Measurements from ENCODE around the gene CTBS.
A peak's percentile ranks its signal among the peaks of the same experiment; 100 is the strongest.
"Not testable (repeated sequence)": the region's sequence is repeated elsewhere in the genome, so short reads cannot be mapped to it uniquely, and the experiment has no call there.

CTBS gene

DNA sequence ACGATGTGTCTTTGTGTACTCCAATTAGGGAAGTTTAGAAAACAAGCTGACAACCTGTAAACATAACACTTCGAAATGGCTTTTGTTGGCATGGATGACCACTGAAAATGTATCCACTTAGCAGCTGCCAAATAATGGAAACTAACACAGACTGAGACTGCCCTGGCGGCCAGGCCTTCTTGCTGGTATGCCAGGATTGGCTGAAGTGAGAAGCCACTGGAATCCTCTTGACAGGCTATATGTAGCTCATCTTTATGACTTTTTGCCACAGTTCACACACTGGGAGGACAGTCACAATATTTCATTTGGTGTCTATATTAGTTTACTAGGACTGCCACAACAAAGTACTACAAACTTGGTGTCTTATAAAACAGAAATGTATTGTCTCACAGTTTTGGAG is 12.9 kb upstream of the CTBS start:
- DNase-seq, result no peak

DNA sequence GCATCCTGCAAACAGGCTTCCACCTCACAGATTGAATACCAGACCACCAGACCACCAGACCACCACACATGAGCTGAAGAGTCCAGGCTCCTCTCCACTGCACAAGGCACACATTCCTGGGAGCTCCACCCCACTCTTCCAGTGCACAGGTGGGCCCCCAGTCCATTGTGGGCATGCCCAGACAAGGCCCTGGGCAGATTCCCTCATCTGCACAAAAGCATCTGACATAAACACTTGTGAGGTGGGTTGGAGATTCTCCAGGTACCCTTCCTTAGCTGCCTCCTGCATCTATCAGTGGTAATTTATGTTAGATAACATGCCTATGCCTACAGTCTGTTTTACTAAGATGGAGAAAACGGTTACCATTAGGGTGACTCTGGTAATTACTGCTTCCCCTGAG is 11.6 kb upstream of the CTBS start:
- no peak for DNase-seq

DNA sequence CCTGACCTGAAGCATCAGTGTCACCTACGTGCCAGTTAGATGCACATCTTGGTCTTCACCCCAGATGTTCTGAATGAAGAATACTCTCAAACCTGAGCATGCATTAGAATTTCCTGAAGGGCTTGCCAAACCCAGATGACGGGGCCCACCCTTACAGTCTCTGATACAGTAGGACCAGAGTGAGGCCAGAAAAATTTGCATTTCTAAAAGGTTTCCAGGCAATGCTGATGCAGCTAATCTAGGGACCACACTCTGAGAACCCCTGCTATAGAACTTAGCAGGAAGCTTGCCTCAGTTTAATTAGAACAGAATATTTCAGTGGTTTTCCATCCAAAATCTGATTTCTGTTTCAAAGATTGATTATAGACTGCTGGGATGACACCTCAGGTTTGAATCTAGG is 9.9 kb upstream of the CTBS start:
- DNase-seq, result no peak

DNA sequence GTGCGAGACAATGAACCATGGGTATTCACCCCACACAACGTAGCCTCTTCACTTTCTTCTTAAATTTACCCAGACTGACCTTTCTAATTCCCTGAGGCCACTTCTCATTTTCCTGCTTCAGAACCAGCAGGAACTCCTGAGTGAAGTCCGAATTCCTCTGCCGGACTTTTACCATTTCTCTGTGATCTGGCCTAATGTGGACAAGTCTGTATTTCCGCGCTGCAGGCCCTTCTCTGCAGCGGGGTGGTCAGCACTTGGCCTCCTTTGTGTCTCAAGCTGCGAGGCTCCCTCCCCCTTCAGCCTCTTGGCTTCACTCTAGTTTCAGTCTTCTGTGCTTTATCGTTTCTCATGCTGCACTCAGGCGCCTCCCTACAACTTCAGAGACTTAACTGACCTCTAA is 9.4 kb upstream of the CTBS start:
- DNase-seq, result peak; percentile 44

DNA sequence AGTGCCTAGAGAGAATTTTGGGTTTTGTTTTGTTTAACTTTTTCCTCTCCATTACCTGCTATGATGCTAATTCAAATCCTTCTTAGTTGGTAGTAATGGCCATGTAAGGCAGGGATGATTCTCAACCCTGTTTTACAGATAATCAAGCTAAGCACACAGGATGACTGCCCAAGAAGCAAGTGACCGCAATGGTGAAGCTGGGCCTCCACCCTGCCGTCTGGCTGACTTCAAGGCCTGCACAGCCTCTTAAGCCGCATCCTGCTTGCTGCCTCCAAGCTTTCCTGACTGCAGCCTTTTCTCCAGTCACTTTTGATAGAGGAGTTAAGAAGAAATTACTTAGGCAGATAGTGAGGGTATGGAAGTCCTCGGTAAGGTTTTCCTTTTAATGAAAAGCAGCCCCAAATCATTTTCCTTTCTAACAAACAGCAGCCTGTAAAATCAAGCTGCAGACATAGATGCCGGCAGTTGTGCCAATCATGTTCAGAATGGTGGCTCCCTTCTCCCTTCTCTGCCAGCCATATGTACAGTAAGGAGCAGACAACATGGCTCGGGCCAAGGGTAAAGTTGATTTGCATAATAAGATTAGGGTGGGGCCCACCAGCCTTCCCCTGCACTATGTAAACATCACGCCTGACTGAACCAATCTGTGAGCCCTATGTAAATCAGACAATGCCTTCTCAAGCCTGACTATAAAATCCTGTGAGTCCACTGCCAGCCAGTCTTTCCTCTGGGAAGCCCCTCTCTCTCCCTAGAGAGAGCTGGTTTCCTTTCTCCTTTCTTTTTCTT is 8.8 kb upstream of the CTBS start:
- peak; percentile 46 for DNase-seq

DNA sequence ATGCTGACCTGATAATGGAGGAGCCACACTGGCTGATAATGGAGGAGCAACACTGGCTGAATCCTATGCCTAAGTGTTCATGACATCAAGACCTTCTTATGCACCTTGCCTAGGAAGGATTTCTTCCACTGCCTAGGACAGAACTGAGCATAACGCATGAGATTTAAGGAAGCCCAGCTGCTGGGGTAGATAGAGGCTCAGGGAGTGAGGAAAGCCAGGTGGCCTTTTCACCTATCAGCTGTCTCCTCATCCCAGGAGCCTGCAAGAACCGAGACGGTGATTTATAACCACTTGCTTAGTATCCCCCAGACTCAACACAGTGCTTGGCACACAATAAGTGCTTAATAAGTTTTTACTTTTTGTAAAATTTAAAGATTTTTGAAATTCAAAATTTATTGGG is 7.4 kb upstream of the CTBS start:
- DNase-seq, result no peak

DNA sequence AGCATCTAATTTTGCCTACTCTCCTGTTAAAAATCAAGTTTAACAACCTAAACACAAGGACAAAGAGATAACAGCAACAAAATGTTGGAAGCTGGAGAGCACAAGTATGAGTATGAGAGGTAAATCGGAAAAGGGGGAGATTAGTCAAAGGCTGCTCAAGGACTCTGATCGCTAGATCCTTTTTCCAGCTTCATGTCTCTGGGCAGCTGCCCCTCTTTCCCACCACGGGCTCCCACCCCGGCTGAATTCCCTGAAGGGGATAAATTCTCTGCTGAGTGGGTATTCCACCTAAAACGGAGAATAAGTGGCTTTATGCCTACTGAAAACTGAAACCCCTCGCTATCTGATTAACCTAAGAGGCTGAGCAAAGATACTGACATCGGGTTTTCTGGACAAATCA is 696 bp upstream of the CTBS start:
- no peak for DNase-seq

DNA sequence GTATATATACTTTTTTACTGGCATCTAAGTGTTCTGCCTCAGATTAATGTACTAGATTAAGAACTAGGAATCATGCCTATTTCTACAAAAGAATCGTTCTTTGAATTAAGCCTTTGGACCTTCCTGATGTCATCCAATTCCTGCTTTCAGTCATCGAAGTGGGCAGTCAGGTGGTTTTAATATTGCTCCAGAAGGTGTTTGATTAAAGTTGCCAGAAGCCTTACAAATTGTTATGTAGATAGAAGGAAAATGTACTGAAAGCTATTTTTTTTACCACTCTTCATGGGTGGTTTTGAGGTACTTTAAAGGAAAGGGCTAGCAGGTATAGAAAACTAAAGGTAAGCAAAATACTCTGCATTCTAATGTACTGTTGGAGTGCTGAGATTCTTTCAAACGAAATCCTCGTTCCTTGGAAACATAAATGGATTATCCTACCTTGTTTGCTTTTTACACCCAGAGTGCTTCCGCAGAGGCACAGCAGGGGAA is 716 bp downstream of the CTBS start:
- no peak for DNase-seq

DNA sequence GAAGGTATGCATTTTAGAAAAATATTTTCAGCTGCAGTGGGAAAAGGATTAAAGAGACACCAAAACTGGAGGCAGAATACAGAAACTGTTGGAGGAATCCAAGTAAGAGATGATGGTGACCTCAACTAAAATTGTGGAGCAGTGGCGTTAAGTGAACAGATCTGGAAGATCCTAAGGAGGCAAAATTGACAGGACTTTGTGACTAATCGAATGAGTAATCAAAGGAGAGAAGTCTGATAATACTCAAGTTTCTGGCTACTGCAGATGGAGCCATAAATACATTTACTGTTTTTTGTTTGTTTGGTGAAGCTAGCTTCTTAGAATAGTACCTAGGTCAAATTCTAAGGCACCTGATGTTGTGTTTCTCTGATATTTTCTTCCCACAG is 3.1 kb downstream of the CTBS start:
- DNase-seq, result no peak

DNA sequence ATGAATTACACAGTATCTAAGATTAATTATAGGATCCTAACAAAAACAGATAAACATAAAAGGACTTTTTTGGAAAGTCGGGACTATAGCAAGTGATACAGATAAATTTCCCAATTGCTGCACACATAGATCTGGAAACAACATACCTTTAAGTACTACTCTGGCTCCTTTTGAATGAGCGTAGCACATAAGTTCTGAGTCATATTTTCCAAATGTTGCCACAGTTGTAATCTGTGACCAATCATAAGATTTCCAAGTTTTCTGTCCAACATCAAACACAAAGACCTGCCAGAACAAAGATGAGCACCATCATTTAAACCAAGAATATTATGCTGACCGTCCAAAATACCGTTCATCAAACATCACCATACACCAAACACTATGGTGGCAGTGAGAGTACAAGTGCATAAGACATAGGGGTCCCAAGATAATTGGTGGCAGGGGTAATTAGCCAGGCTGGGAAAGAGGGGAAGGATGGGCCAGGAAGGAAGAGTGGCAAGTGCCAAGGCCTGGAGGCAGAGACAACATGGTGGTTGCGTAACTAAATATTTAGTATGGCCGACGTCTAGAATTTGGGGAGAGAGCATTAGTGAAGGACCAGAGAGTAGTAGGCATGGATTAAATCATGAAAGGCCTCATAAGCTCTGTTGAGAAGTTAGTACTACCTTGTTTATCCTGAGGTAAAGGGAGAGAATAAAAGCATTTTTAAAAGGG is 3.6 kb downstream of the CTBS start:
- no peak for DNase-seq

DNA sequence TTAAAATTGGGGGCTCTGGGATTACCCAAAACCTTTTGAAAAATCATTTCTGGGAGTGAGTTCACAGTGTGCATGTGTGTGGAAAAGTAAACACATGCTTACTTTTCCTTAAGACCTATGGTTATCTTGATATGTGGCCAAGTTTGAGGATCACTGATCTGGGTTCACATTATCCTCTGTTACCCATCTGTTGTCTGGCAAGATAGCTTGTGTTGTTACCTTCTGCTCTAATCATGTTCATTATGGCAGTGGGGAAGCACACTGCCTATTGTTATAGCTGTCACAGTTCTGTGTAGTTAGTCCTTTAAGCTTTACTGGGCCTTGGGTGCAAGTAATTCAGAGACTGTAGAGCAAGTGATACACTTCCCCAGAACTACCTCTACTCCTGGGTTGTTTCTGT is 5.0 kb downstream of the CTBS start:
- no peak for DNase-seq

DNA sequence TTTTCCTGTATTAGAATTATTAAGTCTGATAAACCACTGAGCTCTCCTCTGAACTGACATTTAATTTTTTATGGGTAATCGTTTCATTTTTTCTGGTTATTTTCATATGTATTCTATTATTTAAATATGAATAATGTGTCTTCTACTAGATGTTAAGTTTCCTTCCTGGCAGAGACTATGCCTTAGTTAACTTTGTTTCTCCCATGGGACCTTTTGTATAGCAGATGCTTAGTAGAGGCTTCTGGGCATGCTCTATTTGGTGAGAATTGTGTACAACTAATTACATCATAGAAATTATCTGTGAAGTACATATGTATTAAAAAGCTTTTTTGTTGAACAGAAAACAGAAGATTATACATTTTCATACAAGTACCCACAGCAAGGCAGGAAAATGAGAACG is 23.4 kb downstream of the CTBS start:
- no peak for DNase-seq

DNA sequence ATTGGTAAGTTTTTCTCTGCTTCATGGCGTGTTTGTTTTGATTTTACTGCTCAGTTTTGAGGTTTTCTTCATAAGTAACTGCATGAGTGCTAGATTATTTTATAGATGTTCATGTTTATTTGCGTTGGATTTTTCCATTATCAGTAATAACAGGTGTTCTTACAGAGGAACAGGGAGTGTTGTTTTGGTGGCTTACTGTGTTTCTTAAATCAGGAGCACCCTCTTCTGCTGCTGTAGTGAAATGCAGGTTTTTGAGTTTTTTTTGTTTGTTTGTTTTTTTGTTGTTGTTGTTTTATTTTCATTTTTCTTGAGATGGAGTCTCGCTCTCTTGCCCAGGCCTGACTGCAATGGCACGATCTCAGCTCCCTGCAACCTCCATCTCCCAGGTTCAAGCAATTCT is 32.6 kb downstream of the CTBS start:
- DNase-seq, result no peak

DNA sequence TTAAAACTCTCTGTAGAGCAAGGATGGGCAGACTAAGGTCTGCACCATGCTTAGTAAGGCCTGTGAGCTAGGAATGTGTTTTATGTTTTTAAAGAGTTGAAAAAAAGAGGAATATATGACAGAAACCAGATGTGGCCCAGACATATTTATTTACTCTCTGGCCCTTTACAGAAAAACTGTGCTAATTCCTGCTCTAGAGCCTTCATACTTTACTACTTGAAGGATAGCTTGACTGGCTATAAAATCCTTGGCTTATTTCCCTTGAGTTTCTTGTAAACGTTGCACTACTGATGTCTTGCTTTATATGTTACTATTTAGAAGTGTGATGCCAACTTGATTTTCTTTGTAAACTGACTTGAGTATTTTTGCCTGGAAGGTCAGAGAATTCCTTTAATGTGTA is 33.5 kb downstream of the CTBS start:
- DNase-seq, result peak; percentile 1

DNA sequence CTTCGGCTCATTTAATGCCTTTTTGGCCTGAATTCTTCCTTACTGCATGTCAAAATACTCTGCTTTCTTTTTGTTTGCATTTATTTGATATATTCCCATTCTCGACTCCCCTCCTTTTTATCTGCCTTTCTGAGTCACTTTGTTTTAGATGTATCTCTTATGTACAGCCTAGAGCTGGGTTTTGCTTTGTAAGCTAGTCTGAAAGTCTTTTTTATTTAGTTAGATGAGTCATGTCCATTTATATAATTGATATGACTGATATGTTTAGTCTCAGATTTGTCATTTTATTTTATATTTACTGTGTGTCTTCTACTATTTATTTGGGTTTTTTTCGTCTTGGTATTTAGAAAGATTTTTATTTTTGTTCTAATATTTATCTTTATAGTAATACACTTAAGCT is 34.3 kb downstream of the CTBS start:
- DNase-seq, result no peak

DNA sequence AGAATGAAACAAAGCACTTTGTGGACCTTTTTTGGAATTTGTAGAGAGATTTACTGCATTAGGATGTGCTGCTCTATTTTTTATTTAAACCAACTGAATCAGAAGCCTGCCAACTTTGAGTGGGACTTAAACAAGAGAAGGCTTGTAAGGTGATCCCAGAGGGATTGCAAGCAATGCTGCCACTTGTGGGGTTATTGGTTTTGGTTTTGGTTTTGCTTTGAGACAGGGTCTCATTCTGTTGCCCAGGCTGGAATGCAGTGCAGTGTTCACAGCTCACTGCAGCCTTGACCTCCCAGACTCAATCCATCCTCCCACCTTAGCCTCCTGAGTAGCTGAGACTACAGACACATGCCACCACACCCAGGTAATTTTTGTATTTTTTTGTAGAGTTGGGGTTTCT is 35.6 kb downstream of the CTBS start:
- no peak for DNase-seq

DNA sequence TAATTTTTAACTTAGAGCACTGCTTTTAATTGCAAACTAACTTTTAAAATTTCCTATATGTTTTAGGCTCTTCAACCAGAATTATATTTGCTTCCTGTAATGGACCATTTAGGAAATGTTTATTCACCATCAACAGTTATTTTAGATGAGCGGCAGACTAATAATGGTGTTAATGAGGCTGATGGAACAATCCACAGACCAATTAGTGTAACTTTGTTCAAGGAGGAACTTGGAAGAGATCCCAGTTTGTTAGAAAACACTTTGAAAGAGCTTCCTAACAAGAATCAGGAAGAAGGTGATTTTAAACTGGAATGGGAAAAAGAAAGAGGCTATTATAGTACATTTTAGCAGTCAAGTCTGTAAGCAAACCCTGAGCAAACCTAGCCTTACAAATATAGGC is 48.5 kb downstream of the CTBS start:
- no peak for DNase-seq

DNA sequence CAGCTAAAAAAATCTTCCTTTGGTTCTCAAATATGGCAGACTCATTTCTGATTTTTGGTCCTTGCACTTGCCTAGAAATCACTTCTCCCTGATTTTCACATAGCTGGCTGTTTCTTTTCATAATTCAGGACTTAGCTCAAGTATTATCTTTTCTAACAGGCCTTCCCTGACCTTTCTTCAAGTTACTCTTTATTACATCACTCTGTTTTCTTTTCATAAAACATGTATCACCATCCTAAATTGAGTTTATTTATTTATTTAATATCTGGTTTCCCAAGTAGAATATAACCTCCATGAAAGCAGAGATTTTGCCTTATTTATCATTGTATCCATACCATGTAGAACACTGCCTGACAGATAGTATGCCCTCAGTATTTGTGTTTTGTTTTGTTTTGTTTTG is 49.6 kb downstream of the CTBS start:
- no peak for DNase-seq

DNA sequence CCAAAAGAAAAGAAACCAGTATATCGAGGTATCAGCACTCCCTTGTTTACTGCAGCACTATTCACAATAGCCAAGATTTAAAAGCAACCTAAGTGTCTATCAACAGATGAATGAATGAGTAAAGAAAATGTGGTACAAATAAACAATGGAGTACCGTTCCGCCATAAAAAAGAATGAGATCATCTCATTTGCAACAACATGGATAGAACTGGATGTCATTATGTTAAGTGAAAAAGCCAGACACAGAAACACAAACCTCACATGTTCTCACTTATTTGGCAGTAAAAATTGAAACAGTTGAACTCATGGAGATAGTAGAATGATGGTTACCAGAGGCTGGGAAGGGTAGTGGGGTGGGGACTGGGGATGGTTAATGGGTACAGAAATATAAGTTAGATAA is 63.6 kb downstream of the CTBS start:
- no peak for DNase-seq

DNA sequence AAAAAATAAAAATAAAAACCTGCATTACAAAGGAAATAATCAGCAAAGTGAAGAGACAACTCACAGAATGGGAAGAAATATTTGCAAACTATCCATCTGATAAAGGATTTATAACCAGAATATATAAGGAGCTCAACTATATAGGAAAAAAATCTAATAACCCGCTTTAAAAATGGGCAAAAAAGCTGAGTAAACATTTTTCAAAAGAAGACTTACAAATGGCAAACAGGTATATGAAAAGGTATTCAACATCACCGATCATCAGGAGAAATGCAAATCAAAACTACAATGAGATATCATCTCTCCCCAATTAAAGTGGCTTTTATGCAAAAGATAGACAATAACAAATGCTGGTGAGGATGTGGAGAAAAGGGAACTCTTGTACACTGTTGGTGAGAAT is 64.1 kb downstream of the CTBS start:
- DNase-seq, result no peak

DNA sequence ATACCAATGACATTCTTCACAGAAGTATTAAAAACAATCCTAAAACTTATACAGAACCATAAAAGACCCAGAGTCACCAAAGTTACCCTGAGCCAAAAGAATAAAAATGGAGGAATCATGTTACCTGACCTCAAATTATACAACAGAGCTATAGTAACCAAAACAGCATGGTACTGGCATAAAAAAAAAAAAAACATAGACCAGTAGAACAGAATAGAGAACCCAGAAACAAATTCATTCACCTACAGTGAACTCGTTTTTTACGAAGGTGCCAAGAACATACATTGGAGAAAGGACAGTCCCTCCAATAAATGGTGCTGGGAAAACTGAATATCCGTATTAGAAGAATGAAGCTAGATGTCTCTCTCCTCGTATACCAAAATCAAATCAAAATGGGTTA is 65.2 kb downstream of the CTBS start:
- DNase-seq, result no peak

DNA sequence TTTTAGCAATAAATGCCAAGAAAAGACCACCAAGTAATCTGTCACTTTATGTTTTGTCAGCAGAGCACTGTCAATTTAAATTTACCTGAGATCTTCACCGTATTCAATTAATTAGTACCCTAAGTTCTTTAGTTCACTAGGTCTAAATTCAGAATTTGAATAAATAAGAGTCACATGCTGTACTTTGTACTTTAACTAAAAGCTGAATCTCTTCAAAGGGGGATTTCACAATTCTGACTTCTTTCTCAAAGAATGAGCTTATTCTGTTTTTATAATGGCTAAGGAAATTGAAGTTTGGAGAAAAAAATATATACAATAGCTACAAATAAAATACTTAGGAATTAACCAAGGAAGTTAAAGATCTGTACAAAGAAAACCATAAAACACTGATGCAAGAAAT is 65.7 kb downstream of the CTBS start:
- DNase-seq, result no peak

DNA sequence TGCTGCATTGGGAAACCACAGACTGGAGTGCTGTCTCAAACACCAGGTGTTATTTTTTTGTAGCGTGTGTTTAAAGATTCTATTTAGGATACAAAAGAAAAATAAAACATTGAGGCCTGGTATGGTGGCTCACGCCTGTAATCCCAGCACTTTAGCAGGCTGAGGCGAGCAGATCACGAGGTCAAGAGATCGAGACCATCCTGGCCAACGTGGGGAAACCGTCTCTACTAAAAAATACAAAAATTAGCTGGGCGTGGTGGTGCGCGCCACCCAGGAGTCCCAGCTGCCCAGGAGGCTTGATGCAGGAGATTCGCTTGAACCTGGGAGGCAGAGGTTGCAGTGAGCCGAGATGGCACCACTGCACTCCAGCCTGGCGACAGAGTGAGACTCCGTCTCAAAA is 66.4 kb downstream of the CTBS start:
- DNase-seq, result not testable (repeated sequence)

DNA sequence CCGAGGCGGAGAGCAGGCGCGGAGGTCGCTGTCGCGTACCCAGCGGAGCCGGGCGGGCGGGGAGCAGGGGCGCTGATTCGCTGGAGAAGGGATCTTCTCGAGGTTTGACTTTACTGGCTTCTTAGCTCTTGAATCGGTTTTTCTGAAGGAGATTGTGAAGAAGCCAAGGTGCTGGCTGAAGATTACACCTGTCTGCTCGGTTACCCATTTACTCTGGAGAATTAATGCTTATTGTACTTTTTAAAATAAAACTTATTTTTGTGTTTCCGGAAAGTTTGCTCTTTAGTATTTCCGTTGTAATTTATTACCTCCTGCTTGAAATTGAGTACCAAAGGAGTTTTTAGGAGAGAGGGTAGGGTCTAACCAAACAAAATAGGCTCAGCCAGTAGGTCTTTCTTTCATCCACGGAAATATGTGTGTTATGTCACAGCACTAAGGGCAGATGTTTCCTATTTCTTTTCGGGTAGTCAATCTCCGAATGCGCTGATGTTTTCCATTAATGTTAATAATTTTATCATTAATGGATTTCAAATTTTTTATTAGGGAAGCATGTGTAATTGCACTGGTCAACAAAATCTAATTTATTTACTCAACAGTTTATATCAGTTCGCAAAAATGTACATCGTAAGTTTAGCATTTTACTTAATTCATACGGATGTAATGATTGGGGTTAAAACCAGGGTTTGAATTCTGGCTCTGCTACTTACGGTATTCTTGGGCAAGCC is 67.3 kb downstream of the CTBS start:
- DNase-seq, result no peak
